Epidermal melanocyte (primary cell): ENCODE results near the gene KRTAP20-1.

Source experiments
- DNase-seq: peaks from one replicate; pipeline ENCODE4 v3.0.0; 2011; ENCODE audit warnings: low spot score; ENCODE audit not compliant: insufficient read length

The KRTAP20-1 gene

GRCh38 chr21:30646904-30647414, 30.7 kb downstream of the KRTAP20-1 start:
- no peak for DNase-seq

GRCh38 chr21:30652891-30653290, 36.7 kb downstream of the KRTAP20-1 start:
- DNase-seq: no peak
